ENCODE data around the gene ANKRD29.
"Not testable (repeated sequence)": the region's sequence is repeated elsewhere in the genome, so short reads cannot be mapped to it uniquely, and the experiment has no call there.

DNA sequence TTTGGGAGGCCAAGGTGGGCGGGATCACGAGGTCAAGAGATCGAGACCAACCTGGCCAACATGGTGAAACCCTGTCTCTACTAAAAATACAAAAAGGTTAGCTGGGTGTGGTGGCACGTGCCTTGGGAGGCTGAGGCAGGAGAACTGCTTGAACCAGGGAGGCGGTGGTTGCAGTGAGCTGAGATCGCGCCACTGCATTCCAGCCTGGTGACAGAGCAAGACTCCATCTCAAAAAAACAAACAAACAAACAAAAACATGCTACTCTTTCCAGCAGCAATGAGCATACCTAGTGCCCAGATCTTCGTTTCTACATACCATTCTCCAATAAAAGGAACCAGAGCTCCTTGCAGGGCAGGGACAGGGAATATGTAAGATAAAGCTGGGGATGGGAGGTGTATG, 105.2 kb downstream of the ANKRD29 start:
- TF ChIP-seq, protein P1, sequence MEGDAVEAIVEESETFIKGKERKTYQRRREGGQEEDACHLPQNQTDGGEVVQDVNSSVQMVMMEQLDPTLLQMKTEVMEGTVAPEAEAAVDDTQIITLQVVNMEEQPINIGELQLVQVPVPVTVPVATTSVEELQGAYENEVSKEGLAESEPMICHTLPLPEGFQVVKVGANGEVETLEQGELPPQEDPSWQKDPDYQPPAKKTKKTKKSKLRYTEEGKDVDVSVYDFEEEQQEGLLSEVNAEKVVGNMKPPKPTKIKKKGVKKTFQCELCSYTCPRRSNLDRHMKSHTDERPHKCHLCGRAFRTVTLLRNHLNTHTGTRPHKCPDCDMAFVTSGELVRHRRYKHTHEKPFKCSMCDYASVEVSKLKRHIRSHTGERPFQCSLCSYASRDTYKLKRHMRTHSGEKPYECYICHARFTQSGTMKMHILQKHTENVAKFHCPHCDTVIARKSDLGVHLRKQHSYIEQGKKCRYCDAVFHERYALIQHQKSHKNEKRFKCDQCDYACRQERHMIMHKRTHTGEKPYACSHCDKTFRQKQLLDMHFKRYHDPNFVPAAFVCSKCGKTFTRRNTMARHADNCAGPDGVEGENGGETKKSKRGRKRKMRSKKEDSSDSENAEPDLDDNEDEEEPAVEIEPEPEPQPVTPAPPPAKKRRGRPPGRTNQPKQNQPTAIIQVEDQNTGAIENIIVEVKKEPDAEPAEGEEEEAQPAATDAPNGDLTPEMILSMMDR (IDR thresholded peaks at IDR 0.05), result not testable (repeated sequence)
- TF ChIP-seq ZFX (IDR thresholded peaks at IDR 0.05; ENCODE audit: borderline replicate concordance), result not testable (repeated sequence)

Data from 22Rv1 (cell line).